K562 (cell line): Measurements from ENCODE around the gene ASS1. TPM values are rescaled to one million over a fixed set of nuclear protein-coding genes. Genes with fewer than 3 reads are reported as not detected.

Source experiments
- ATAC-seq: fragments of 200-7000 bp; cut with Tn5 transposase; 3 replicates; pipeline ENCODE4 v1.9.1; 2020; ENCODE audit warnings: moderate library complexity
- BruUV-seq: library from RNA; stranded (reverse); fragments of 400-500 nt; replicated peaks from 2 replicates; lab custom pipeline; 2021; lab: Mats Ljungman, UMichigan
- CTCF ChIA-PET: fragments of 300-600 bp; formaldehyde crosslinking; extraction: SDS; loops from one replicate; lab custom pipeline; 2021; ENCODE audit warnings: low intra/inter-chr PET ratio; lab: Yijun Ruan, JAX
- POLR2A ChIA-PET: fragments of 300-600, 350-650 bp; sonication (Branson Sonifier 250); formaldehyde crosslinking; extraction: SDS; loops from one replicate; lab custom pipeline; 2021; ENCODE audit warnings: antibody characterized with exemption, inconsistent platforms; lab: Yijun Ruan, JAX
- DNase-seq, 4 experiments: peaks; one replicate each; pipeline versions ENCODE4 v3.0.0 to v3.0.0-alpha.2; 2011 to 2018; ENCODE audit warnings: low spot score in 3 of 4, mixed read lengths in 3 of 4; ENCODE audit errors: extremely low read depth in 1 of 4
- FAIRE-seq: peaks from 2 replicates; lab custom pipeline; 2011; peaks lifted over from hg19 to GRCh38; lab: Jason Lieb, UNC
- H2AFZ ChIP-seq: 2 replicates; pipeline ENCODE4 v1.6.0; 2011; ENCODE audit warnings: low read depth, low read length, control low read depth, inconsistent platforms
- H3K27ac ChIP-seq: fragments of 200-600 bp; 3 replicates; pipeline ENCODE4 v1.8.0; 2011; ENCODE audit warnings: low read depth, mild to moderate bottlenecking, control low read depth, inconsistent platforms, low read length, moderate library complexity, mixed read lengths; ENCODE audit errors: extremely low read depth
- H3K27me3 ChIP-seq, 2 experiments: fragments of 300-600 bp in 1 of 2; 2 replicates in 1 of 2; 3 replicates in 1 of 2; pipeline versions ENCODE4 v1.6.0 to v1.8.0; 2011; ENCODE audit warnings: inconsistent platforms in 2 of 2, low read length in 2 of 2, mild to moderate bottlenecking in 1 of 2, mixed read lengths in 1 of 2, moderate library complexity in 1 of 2; ENCODE audit not compliant: control insufficient read depth in 2 of 2, insufficient read depth in 2 of 2
- H3K36me3 ChIP-seq: fragments of 300-600 bp; 3 replicates; pipeline ENCODE4 v1.8.0; 2011; ENCODE audit warnings: mild to moderate bottlenecking, low read length, inconsistent platforms; ENCODE audit not compliant: control insufficient read depth, insufficient read depth
- H3K4me1 ChIP-seq, 2 experiments: fragments of 200-600 bp in 1 of 2; replicated peaks in 1 of 2; 2 replicates in 1 of 2; 3 replicates in 1 of 2; pipeline versions ENCODE4 v1.5.1 to v1.8.0; 2011; ENCODE audit warnings: inconsistent platforms in 2 of 2, low read length in 2 of 2, mild to moderate bottlenecking in 1 of 2, mixed read lengths in 1 of 2, moderate library complexity in 1 of 2; ENCODE audit not compliant: control insufficient read depth in 2 of 2, insufficient read depth in 2 of 2
- H3K4me2 ChIP-seq: 2 replicates; pipeline ENCODE4 v1.6.1; 2011; ENCODE audit warnings: low read length, control low read depth, inconsistent platforms, mixed read lengths; ENCODE audit not compliant: insufficient read depth
- H3K4me3 ChIP-seq: fragments of 200-600 bp; sonication (generic), shearing (Covaris generic); 2 replicates; pipeline ENCODE4 v1.5.1; 2016; ENCODE audit warnings: control low read depth, inconsistent platforms
- H3K79me2 ChIP-seq: fragments of 200-600 bp; 3 replicates; pipeline ENCODE4 v1.8.0; 2011; ENCODE audit warnings: low read length, inconsistent platforms; ENCODE audit not compliant: control insufficient read depth, insufficient read depth
- H3K9ac ChIP-seq, 2 experiments: 2 replicates each; pipeline versions ENCODE4 v1.6.0 to v1.6.1; 2011; ENCODE audit warnings: low read depth in 2 of 2, low read length in 2 of 2, control low read depth in 1 of 2, inconsistent platforms in 1 of 2, mild to moderate bottlenecking in 1 of 2, mixed read lengths in 1 of 2; ENCODE audit not compliant: insufficient read depth in 1 of 2
- H3K9me1 ChIP-seq: one replicate; pipeline ENCODE4 v1.6.0; 2011; ENCODE audit warnings: inconsistent platforms, mild to moderate bottlenecking, low read length, moderate library complexity; ENCODE audit not compliant: control insufficient read depth, insufficient read depth
- H3K9me3 ChIP-seq: replicated peaks from 2 replicates; pipeline ENCODE4 v1.5.1; 2011; ENCODE audit warnings: low read depth, low read length, inconsistent platforms; ENCODE audit not compliant: control insufficient read depth, insufficient read depth
- H4K20me1 ChIP-seq: replicated peaks from 2 replicates; pipeline ENCODE4 v1.6.1; 2011; ENCODE audit warnings: low read length, inconsistent platforms, mixed read lengths; ENCODE audit not compliant: control insufficient read depth, insufficient read depth
- ATF2 ChIP-seq: sonication (generic); formaldehyde crosslinking; IDR thresholded peaks from 2 replicates; pipeline ENCODE4 v1.8.1; 2022; ENCODE audit warnings: missing genetic modification reagents
- ATF3 ChIP-seq, 2 experiments: fragments of 450-650 bp in 1 of 2; sonication (generic) in 1 of 2; formaldehyde crosslinking in 1 of 2; IDR thresholded peaks in 1 of 2; conservative IDR thresholded peaks in 1 of 2; 2 replicates each; pipeline versions ENCODE4 v1.6.1 to v1.8.1; 2016 to 2023; ENCODE audit warnings: mild to moderate bottlenecking in 2 of 2, moderate library complexity in 2 of 2, inconsistent platforms in 1 of 2, missing genetic modification reagents in 1 of 2
- CREB5 ChIP-seq: fragments of 250-450 bp; sonication (Bioruptor Pico); IDR thresholded peaks from 2 replicates; pipeline ENCODE4 v1.5.0; 2020; ENCODE audit warnings: mild to moderate bottlenecking
- DIDO1 ChIP-seq: fragments of 450-650 bp; IDR thresholded peaks from 2 replicates; pipeline ENCODE4 v1.6.1; 2016; ENCODE audit warnings: low read depth, missing biosample characterization, missing genetic modification characterization
- MAZ ChIP-seq, 2 experiments: fragments of 450-650 bp in 1 of 2; sonication (generic) in 1 of 2; formaldehyde crosslinking; IDR thresholded peaks in 1 of 2; conservative IDR thresholded peaks in 1 of 2; 2 replicates each; pipeline versions ENCODE4 v1.4.0 to v1.5.0; 2020; ENCODE audit warnings: mild to moderate bottlenecking in 1 of 2, missing genetic modification reagents in 1 of 2
- PHB2 ChIP-seq: fragments of 450-650 bp; IDR thresholded peaks from 2 replicates; pipeline ENCODE4 v1.6.1; 2017; ENCODE audit warnings: low read depth
- SIN3B ChIP-seq: fragments of 450-650 bp; IDR thresholded peaks from 2 replicates; pipeline ENCODE4 v1.6.1; 2017; ENCODE audit warnings: low read depth, mild to moderate bottlenecking, moderate library complexity
- SLC30A9 ChIP-seq: fragments of 250-450 bp; sonication (Bioruptor Pico); IDR thresholded peaks from 2 replicates; pipeline ENCODE4 v1.8.0; 2022; ENCODE audit warnings: mild to moderate bottlenecking, moderate library complexity
- TCF3 ChIP-seq: sonication (generic); formaldehyde crosslinking; IDR thresholded peaks from 2 replicates; pipeline ENCODE4 v1.4.0; 2020; ENCODE audit warnings: mild to moderate bottlenecking, missing genetic modification reagents
- TOE1 ChIP-seq, 2 experiments: fragments of 450-650 bp in 1 of 2; sonication (generic) in 1 of 2; formaldehyde crosslinking in 1 of 2; IDR thresholded peaks; 2 replicates each; pipeline versions ENCODE4 v1.7.1 to v1.8.0; 2016 to 2022; ENCODE audit warnings: borderline replicate concordance in 2 of 2, mild to moderate bottlenecking in 2 of 2, antibody characterized with exemption in 1 of 2, inconsistent platforms in 1 of 2, low read depth in 1 of 2, missing genetic modification reagents in 1 of 2, moderate library complexity in 1 of 2
- ZC3H4 ChIP-seq: sonication (generic); formaldehyde crosslinking; IDR thresholded peaks from 2 replicates; pipeline ENCODE4 v1.9.0; 2021; ENCODE audit warnings: missing genetic modification reagents, borderline replicate concordance
- ZNF764 ChIP-seq: fragments of 250-450 bp; sonication (Bioruptor Pico); IDR thresholded peaks from 2 replicates; pipeline ENCODE4 v1.4.0; 2020; ENCODE audit warnings: low read depth, mild to moderate bottlenecking, moderate library complexity
- WGBS: fragments of 100-300 bp; shearing (Covaris generic); methylation state at CpG from one replicate; pipeline ENCODE4 v1.1.6; 2016; ENCODE audit warnings: low coverage, mixed read lengths; ENCODE audit not compliant: insufficient coverage; ENCODE audit errors: missing lambda C conversion rate; 5-methylcytosine and 5-hydroxymethylcytosine counted together
- in situ Hi-C: fragments of 300-500 bp; cut with MboI; formaldehyde crosslinking; loops from 4 replicates; pipeline ENCODE4 v1.15.0; 2018; ENCODE audit warnings: inconsistent platforms, mixed read lengths
- intact Hi-C: fragments of 100-400 bp; cut with micrococcal nuclease; formaldehyde crosslinking; loops from 2 replicates; pipeline ENCODE4 v1.14.2; 2022
- polyA plus RNA-seq, 8 experiments: library from polyadenylated mRNA; depleted of rRNA in 4 of 8; stranded (reverse) in 5 of 8; unstranded in 3 of 8; fragments of >200 nt; fragmentation: Nextera tagmentation in 2 of 8; fragmentation: Illumina TruSeq in 1 of 8; extraction: Ambion mirVana in 2 of 8; extraction: Trizol in 1 of 8; gene quantifications; 2 replicates each; pipeline versions ENCODE4 v1.2.1 to v1.2.3, GENCODE V29; 2011 to 2014; ENCODE audit warnings: inconsistent platforms in 1 of 8, missing spikeins in 1 of 8
- total RNA-seq, 7 experiments: library from RNA; depleted of rRNA in 6 of 7; stranded (reverse); fragments of >200 nt in 6 of 7; fragmentation: Illumina TruSeq in 2 of 7; extraction: Trizol in 2 of 7; gene quantifications; 2 replicates each; pipeline versions ENCODE4 v1.2.1 to v1.2.3, GENCODE V29; 2011 to 2021; ENCODE audit warnings: low replicate concordance in 1 of 7

The ASS1 gene
- total and polyA plus RNA-seq, 9 of the 15 experiments (the other 6 are each of a cell fraction or from before 2014, with no cell fraction given) = 1.5 to 5.7 (median 3.7) TPM

GRCh38 chr9:130424595-130425454, 19.9 kb upstream of the ASS1 start:
- Histone ChIP-seq H3K4me3 (no peak overlapping the region), H3K27me3 (peaks cover 47 to 90% of the 10 kb centered on the region in 2 experiments), H3K4me2 (no peak overlapping the region), H3K9me3 (no peaks in the 10 kb centered on the region), H3K27ac (no peak overlapping the region), H3K4me1 (peaks cover 0 to 21% of the 10 kb centered on the region in 2 experiments; a peak in 2 of 5 replicates), H3K9ac (peak overlapping the region in 1 of 2 experiments; percentile 17; a peak in 1 of 4 replicates), H3K79me2 (no peaks in the 10 kb centered on the region), H4K20me1 (no peaks in the 10 kb centered on the region; the same call in 1 of the 2 replicates), H2AFZ (no peak overlapping the region), H3K36me3 (no peaks in the 10 kb centered on the region), H3K9me1 (no peaks in the 10 kb centered on the region)
- no peak for ATAC-seq
- 6% methylated on average over 23 of the region's 24 CpGs for WGBS
- in situ Hi-C loops (loop anchor here (10.0 kb wide), 1 partner anchor 760 kb away; the partner anchor contains the start of gene PRRX2), intact Hi-C loops (no loop called here)
- no peak for DNase-seq
- ChIA-PET POLR2A (interaction anchor here (0.6 to 0.9 kb wide), 4 partner anchors 37 to 1233 kb away, joined by 3 read pairs; no protein-coding TSS in a partner anchor), CTCF (no interaction called here)
- no TSS peak for BruUV-seq
- no peak for FAIRE-seq
- TF ChIP-seq PHB2 (no peak), SLC30A9 (CRISPR knock-in tag) (no peak), ATF3 (IDR thresholded peaks at IDR 0.05) (no peak), ATF3 (CRISPR knock-in tag; conservative IDR thresholded peaks at IDR 0.05) (no peak), DIDO1 (tag) (no peak), ZC3H4 (CRISPR knock-in tag) (no peak), TCF3 (CRISPR knock-in tag) (no peak), ZNF764 (CRISPR knock-in tag) (no peak), TOE1 (IDR thresholded peaks at IDR 0.05; ENCODE audit: borderline replicate concordance) (no peak), TOE1 (CRISPR knock-in tag; IDR thresholded peaks at IDR 0.05; ENCODE audit: borderline replicate concordance, low read depth) (no peak), CREB5 (CRISPR knock-in tag) (no peak), MAZ (CRISPR knock-in tag; conservative IDR thresholded peaks at IDR 0.05 in 1 of 2, IDR thresholded peaks at IDR 0.05 in 1 of 2) (no peak), SIN3B (no peak), ATF2 (CRISPR knock-in tag) (no peak)
